HEK293 (cell line): Measurements from ENCODE around the gene EXOSC6.

Experiments
- CTCF ChIA-PET: fragments of 350-600 bp; formaldehyde crosslinking; extraction: SDS; loops from one replicate; lab custom pipeline; 2021; ENCODE audit warnings: antibody characterized with exemption; lab: Yijun Ruan, JAX
- POLR2A ChIA-PET: fragments of 300-600 bp; formaldehyde crosslinking; extraction: SDS; loops from one replicate; lab custom pipeline; 2020; ENCODE audit warnings: antibody characterized with exemption, inconsistent platforms; lab: Yijun Ruan, JAX
- H3K27ac ChIP-seq: fragments of 200-500 bp; sonication (Bioruptor generic); 2 replicates; pipeline ENCODE4 v1.5.1; 2014; ENCODE audit warnings: low read depth, low read length, control low read depth, inconsistent platforms; ENCODE audit errors: extremely low read depth
- H3K36me3 ChIP-seq, 2 experiments: fragments of 200-500 bp in 1 of 2; sonication (Bioruptor generic) in 1 of 2; 1 replicate in 1 of 2; 2 replicates in 1 of 2; pipeline ENCODE4 v1.5.1; 2014 to 2017; ENCODE audit warnings: inconsistent platforms in 2 of 2, low read length in 2 of 2; ENCODE audit not compliant: control insufficient read depth in 2 of 2, insufficient read depth in 1 of 2
- H3K4me1 ChIP-seq: fragments of 200-500 bp; sonication (Bioruptor generic); 2 replicates; pipeline ENCODE4 v1.5.1; 2014; ENCODE audit warnings: mild to moderate bottlenecking, low read length, inconsistent platforms; ENCODE audit not compliant: control insufficient read depth, insufficient read depth
- H3K4me3 ChIP-seq: 2 replicates; pipeline ENCODE4 v1.5.1; 2011; ENCODE audit warnings: low read depth, mild to moderate bottlenecking, control low read depth, low read length, moderate library complexity
- H3K9me3 ChIP-seq: fragments of 200-500 bp; sonication (Bioruptor generic); 2 replicates; pipeline ENCODE4 v1.5.1; 2014; ENCODE audit warnings: low read depth, low read length, inconsistent platforms; ENCODE audit not compliant: control insufficient read depth, insufficient read depth
- ATF2 ChIP-seq: fragments of 450-650 bp; formaldehyde crosslinking; IDR thresholded peaks from 2 replicates; pipeline ENCODE4 v1.5.1; 2016; ENCODE audit warnings: missing biosample characterization, missing genetic modification characterization, low read depth
- BCL11B ChIP-seq: fragments of 450-650 bp; formaldehyde crosslinking; IDR thresholded peaks from 2 replicates; pipeline ENCODE4 v1.5.1; 2016; ENCODE audit warnings: low read depth, missing biosample characterization, missing genetic modification characterization
- CTCF ChIP-seq: fragments of 450-650 bp; formaldehyde crosslinking; IDR thresholded peaks from 2 replicates; pipeline ENCODE4 v1.5.1; 2016; ENCODE audit warnings: missing biosample characterization, missing genetic modification characterization
- GFI1B ChIP-seq: fragments of 450-650 bp; formaldehyde crosslinking; IDR thresholded peaks from 2 replicates; pipeline ENCODE4 v1.5.1; 2016; ENCODE audit warnings: missing biosample characterization, missing genetic modification characterization
- GLIS1 ChIP-seq: fragments of 450-650 bp; formaldehyde crosslinking; IDR thresholded peaks from 2 replicates; pipeline ENCODE4 v1.5.1; 2016; ENCODE audit warnings: missing biosample characterization, missing genetic modification characterization
- PRDM10 ChIP-seq: fragments of 450-650 bp; formaldehyde crosslinking; IDR thresholded peaks from 2 replicates; pipeline ENCODE4 v1.5.1; 2016; ENCODE audit warnings: missing biosample characterization, missing genetic modification characterization
- SETDB1 ChIP-seq: IDR thresholded peaks from one replicate; pipeline ENCODE4 v1.6.1; 2017; ENCODE audit warnings: mild to moderate bottlenecking, low read length, moderate library complexity, mixed read lengths; ENCODE audit not compliant: insufficient read length
- SP2 ChIP-seq: fragments of 450-650 bp; formaldehyde crosslinking; IDR thresholded peaks from 2 replicates; pipeline ENCODE4 v1.5.1; 2016; ENCODE audit warnings: missing biosample characterization, missing genetic modification characterization
- ZBTB10 ChIP-seq: fragments of 450-650 bp; formaldehyde crosslinking; IDR thresholded peaks from 2 replicates; pipeline ENCODE4 v1.5.1; 2016; ENCODE audit warnings: missing biosample characterization, missing genetic modification characterization
- ZBTB21 ChIP-seq: fragments of 450-650 bp; formaldehyde crosslinking; IDR thresholded peaks from 2 replicates; pipeline ENCODE4 v1.5.1; 2017; ENCODE audit warnings: missing biosample characterization, missing genetic modification characterization
- ZBTB44 ChIP-seq: fragments of 450-650 bp; IDR thresholded peaks from 2 replicates; pipeline ENCODE4 v1.5.1; 2018; ENCODE audit warnings: missing biosample characterization, mild to moderate bottlenecking, missing genetic modification characterization
- ZFHX2 ChIP-seq: fragments of 450-650 bp; formaldehyde crosslinking; conservative IDR thresholded peaks from 2 replicates; pipeline ENCODE4 v1.5.1; 2016; ENCODE audit warnings: missing biosample characterization, missing genetic modification characterization
- ZFP41 ChIP-seq: fragments of 450-650 bp; formaldehyde crosslinking; IDR thresholded peaks from 2 replicates; pipeline ENCODE4 v1.5.1; 2016; ENCODE audit warnings: missing biosample characterization, missing genetic modification characterization, borderline replicate concordance
- ZNF138 ChIP-seq: fragments of 450-650 bp; formaldehyde crosslinking; IDR thresholded peaks from 2 replicates; pipeline ENCODE4 v1.5.1; 2016; ENCODE audit warnings: missing biosample characterization, missing genetic modification characterization, borderline replicate concordance
- ZNF350 ChIP-seq: fragments of 450-650 bp; formaldehyde crosslinking; IDR thresholded peaks from 2 replicates; pipeline ENCODE4 v1.5.0; 2017; ENCODE audit warnings: missing biosample characterization, mild to moderate bottlenecking, missing genetic modification characterization
- ZNF549 ChIP-seq: fragments of 450-650 bp; IDR thresholded peaks from 2 replicates; pipeline ENCODE4 v1.5.1; 2018; ENCODE audit warnings: missing biosample characterization, missing genetic modification characterization, mild to moderate bottlenecking, inconsistent platforms, moderate library complexity
- ZNF560 ChIP-seq: fragments of 450-650 bp; formaldehyde crosslinking; IDR thresholded peaks from 2 replicates; pipeline ENCODE4 v1.5.1; 2017; ENCODE audit warnings: missing biosample characterization, missing genetic modification characterization, borderline replicate concordance
- ZNF610 ChIP-seq: fragments of 450-650 bp; formaldehyde crosslinking; IDR thresholded peaks from 2 replicates; pipeline ENCODE4 v1.5.1; 2016; ENCODE audit warnings: missing biosample characterization, missing genetic modification characterization, borderline replicate concordance
- ZNF654 ChIP-seq: fragments of 450-650 bp; formaldehyde crosslinking; IDR thresholded peaks from 2 replicates; pipeline ENCODE4 v1.5.1; 2016; ENCODE audit warnings: low read depth, missing biosample characterization, missing genetic modification characterization
- ZNF76 ChIP-seq: fragments of 450-650 bp; formaldehyde crosslinking; IDR thresholded peaks from 2 replicates; pipeline ENCODE4; 2016; ENCODE audit warnings: low read depth, missing biosample characterization, missing genetic modification characterization, borderline replicate concordance
- ZNF768 ChIP-seq: fragments of 450-650 bp; formaldehyde crosslinking; IDR thresholded peaks from 2 replicates; pipeline ENCODE4 v1.5.1; 2018; ENCODE audit warnings: missing biosample characterization, mild to moderate bottlenecking, missing genetic modification characterization

EXOSC6 gene

GRCh38 chr16:70254180-70254964, 2.6 kb upstream of the EXOSC6 start:
- POLR2A ChIA-PET = interaction anchor here (1.0 to 1.2 kb wide), 2 partner anchors 28 to 35 kb away, joined by 3 to 4 read pairs; partner anchors contain the start of gene AARS1
- CTCF ChIA-PET = interaction anchor here (1.0 to 3.4 kb wide), 5 partner anchors 8 to 90 kb away, joined by 3 to 24 read pairs (median 13); no protein-coding TSS in a partner anchor
- Histone ChIP-seq H3K4me3 (no peak overlapping the region), H3K4me1 (no peaks in the 10 kb centered on the region), H3K9me3 (no peaks in the 10 kb centered on the region), H3K36me3 (peaks cover 32 to 82% of the 10 kb centered on the region in 2 experiments; a peak in 2 of 3 replicates)
- TF ChIP-seq GFI1B (no peak), ZNF138 (tag by site-specific recombination) (no peak), PRDM10 (peak; percentile 72), ZNF768 (tag by site-specific recombination) (no peak), ZBTB21 (tag by site-specific recombination) (no peak), CTCF (tag by site-specific recombination) (no peak), ZFP41 (tag by site-specific recombination) (no peak), ZBTB44 (no peak), ZNF654 (tag by site-specific recombination) (no peak), GLIS1 (tag by site-specific recombination) (peak; percentile 27; the same call in 1 of the 2 replicates), SETDB1 (no peak), ZNF350 (tag by site-specific recombination) (no peak), ZNF610 (no peak), BCL11B (tag by site-specific recombination) (no peak), ZNF549 (no peak)
- TF ChIP-seq, all 188 proteins: peak for 2
- no peak overlapping the region for H3K27ac ChIP-seq

- Histone ChIP-seq H3K36me3 (peaks cover 26 to 75% of the 10 kb centered on the region in 2 experiments; a peak in 2 of 3 replicates), H3K4me3 (no peak overlapping the region), H3K27ac (peak overlapping the region; percentile 24; the same call in 1 of the 2 replicates), H3K9me3 (no peaks in the 10 kb centered on the region), H3K4me1 (no peaks in the 10 kb centered on the region)
- ChIA-PET CTCF (interaction anchor here (1.0 to 3.4 kb wide), 7 partner anchors 9 to 89 kb away, joined by 3 to 24 read pairs (median 13); no protein-coding TSS in a partner anchor), POLR2A (interaction anchor here (1.2 kb wide), 1 partner anchor 36 kb away, joined by 3 read pairs; the partner anchor contains the start of gene AARS1)
- no peak for TF ChIP-seq ZFHX2 (tag by site-specific recombination)
- no peak for TF ChIP-seq ATF2 (tag by site-specific recombination)
- TF ChIP-seq ZNF560 (tag by site-specific recombination) = no peak
- no peak for TF ChIP-seq ZBTB10 (tag by site-specific recombination)
- TF ChIP-seq SP2 = no peak
- no peak for TF ChIP-seq ZNF76
These were observed 1.8 kb upstream of the EXOSC6 start for GRCh38 chr16:70253291-70254106.
